Activated CD8-positive, alpha-beta memory T cell treated with anti-CD3 and anti-CD28 coated beads for 36 hours (primary cell): ENCODE measurements around the gene FAM13A. TPM values are rescaled to one million over a fixed set of nuclear protein-coding genes. Genes with fewer than 3 reads are reported as not detected.
"Not testable (repeated sequence)": the region's sequence is repeated elsewhere in the genome, so short reads cannot be mapped to it uniquely, and the experiment has no call there.

Experiments used
- CTCF ChIA-PET: fragments of 350-600 bp; sonication (Branson Sonifier 250); formaldehyde crosslinking; loops from one replicate; lab custom pipeline; 2021; ENCODE audit warnings: antibody characterized with exemption; lab: Charles Lee
- POLR2A ChIA-PET: fragments of 350-600 bp; sonication (Branson Sonifier 250); formaldehyde crosslinking; loops from one replicate; lab custom pipeline; 2021; ENCODE audit warnings: antibody characterized with exemption; lab: Charles Lee
- total RNA-seq, 2 experiments: library from RNA; stranded (reverse); gene quantifications; one replicate each; pipeline ENCODE4 v1.2.3, GENCODE V29; 2021

The FAM13A gene
- total RNA-seq, 2 experiments from 2014 or later, result 1.4 to 2.6 TPM

GRCh38 chr4:88868510-88868909 lies 188.5 kb downstream of the FAM13A start:
- CTCF ChIA-PET, result interaction anchor here (0.6 kb wide), 1 partner anchor 160 kb away, joined by 3 read pairs; no protein-coding TSS in a partner anchor
- POLR2A ChIA-PET, result no interaction called here

- ChIA-PET CTCF (no interaction called here), POLR2A (no interaction called here)
These were observed 190.0 kb downstream of the FAM13A start for GRCh38 chr4:88866862-88867550.

- CTCF ChIA-PET, result interaction anchor here (0.6 kb wide), 1 partner anchor 30 kb away, joined by 3 read pairs; no protein-coding TSS in a partner anchor
- POLR2A ChIA-PET, result no interaction called here
These were observed 191.5 kb downstream of the FAM13A start for GRCh38 chr4:88865466-88865865.

GRCh38 chr4:88865046-88865445 lies 191.9 kb downstream of the FAM13A start:
- ChIA-PET POLR2A (no interaction called here), CTCF (no interaction called here)

- ChIA-PET CTCF (no interaction called here), POLR2A (no interaction called here)
These were observed 196.4 kb downstream of the FAM13A start for GRCh38 chr4:88860586-88860985.

- ChIA-PET CTCF (no interaction called here), POLR2A (no interaction called here)
These were observed 197.7 kb downstream of the FAM13A start for GRCh38 chr4:88859191-88859812.

GRCh38 chr4:88858752-88859151 lies 198.2 kb downstream of the FAM13A start:
- ChIA-PET POLR2A (no interaction called here), CTCF (no interaction called here)

- ChIA-PET POLR2A (interaction anchor here (0.6 kb wide), 1 partner anchor 61 kb away, joined by 3 read pairs; no protein-coding TSS in a partner anchor), CTCF (no interaction called here)
These were observed 199.4 kb downstream of the FAM13A start for GRCh38 chr4:88857588-88857987.

- POLR2A ChIA-PET, result no interaction called here
- CTCF ChIA-PET, result no interaction called here
These were observed 202.5 kb downstream of the FAM13A start for GRCh38 chr4:88854481-88854880.

- POLR2A ChIA-PET, CTCF ChIA-PET: not testable (repeated sequence)
These were observed 203.4 kb downstream of the FAM13A start for GRCh38 chr4:88853583-88853982.

- ChIA-PET CTCF (no interaction called here), POLR2A (no interaction called here)
These were observed 210.7 kb downstream of the FAM13A start for GRCh38 chr4:88846206-88846790.

GRCh38 chr4:88843067-88843685 lies 213.8 kb downstream of the FAM13A start:
- ChIA-PET POLR2A (no interaction called here), CTCF (no interaction called here)

- CTCF ChIA-PET, result no interaction called here
- POLR2A ChIA-PET, result no interaction called here
These were observed 215.3 kb downstream of the FAM13A start for GRCh38 chr4:88841635-88842034.

- ChIA-PET POLR2A (no interaction called here), CTCF (no interaction called here)
These were observed 220.8 kb downstream of the FAM13A start for GRCh38 chr4:88836216-88836615.

- CTCF ChIA-PET, result no interaction called here
These were observed 226.0 kb downstream of the FAM13A start for GRCh38 chr4:88831031-88831430.

GRCh38 chr4:88830598-88830997 lies 226.4 kb downstream of the FAM13A start:
- ChIA-PET POLR2A (no interaction called here), CTCF (no interaction called here)

More at GRCh38 chr4:88831031-88831430, 226.0 kb downstream of the FAM13A start:
- POLR2A ChIA-PET, result no interaction called here

GRCh38 chr4:88828842-88829571 lies 228.0 kb downstream of the FAM13A start:
- POLR2A ChIA-PET, result no interaction called here
- CTCF ChIA-PET, result no interaction called here

GRCh38 chr4:88827442-88827841 lies 229.5 kb downstream of the FAM13A start:
- CTCF ChIA-PET, result no interaction called here
- POLR2A ChIA-PET, result no interaction called here

- POLR2A ChIA-PET, result no interaction called here
- CTCF ChIA-PET, result no interaction called here
These were observed 230.2 kb downstream of the FAM13A start for GRCh38 chr4:88826771-88827170.

- ChIA-PET POLR2A (no interaction called here), CTCF (no interaction called here)
These were observed 231.1 kb downstream of the FAM13A start for GRCh38 chr4:88825931-88826330.
